ENCODE results near the gene ARHGEF12.

The ARHGEF12 gene

GRCh38 chr11:120335908-120336640 is at the start of gene ARHGEF12:
Gene ARHGEF12, plus strand, starts transcription at chr11:120336413. Its CDS starts 831 bp downstream, at chr11:120337244.
- DNase-seq = peak; percentile 88

- DNase-seq = no peak
Observed at GRCh38 chr11:120288021-120288420, 48.2 kb upstream of the ARHGEF12 start.

GRCh38 chr11:120289426-120289825 is 46.8 kb upstream of the ARHGEF12 start:
- DNase-seq = no peak

- DNase-seq = no peak
Observed at GRCh38 chr11:120290956-120291355, 45.3 kb upstream of the ARHGEF12 start.

- no peak for DNase-seq
Observed at GRCh38 chr11:120293038-120293800, 43.0 kb upstream of the ARHGEF12 start.

GRCh38 chr11:120294096-120294495 is 42.1 kb upstream of the ARHGEF12 start:
- no peak for DNase-seq

- DNase-seq = no peak
Observed at GRCh38 chr11:120295099-120295498, 41.1 kb upstream of the ARHGEF12 start.

GRCh38 chr11:120296554-120296953 is 39.7 kb upstream of the ARHGEF12 start:
- no peak for DNase-seq

- no peak for DNase-seq
Observed at GRCh38 chr11:120298461-120298860, 37.8 kb upstream of the ARHGEF12 start.

- no peak for DNase-seq
Observed at GRCh38 chr11:120302001-120302805, 34.0 kb upstream of the ARHGEF12 start.

GRCh38 chr11:120303004-120303637 is 33.1 kb upstream of the ARHGEF12 start:
- peak; percentile 29 for DNase-seq

GRCh38 chr11:120304526-120304925 is 31.7 kb upstream of the ARHGEF12 start:
- DNase-seq = no peak

GRCh38 chr11:120305286-120305685 is 30.9 kb upstream of the ARHGEF12 start:
- no peak for DNase-seq

GRCh38 chr11:120306519-120307242 is 29.5 kb upstream of the ARHGEF12 start:
- DNase-seq = no peak

- DNase-seq = no peak
Observed at GRCh38 chr11:120307476-120307875, 28.7 kb upstream of the ARHGEF12 start.

GRCh38 chr11:120308081-120308480 is 28.1 kb upstream of the ARHGEF12 start:
- DNase-seq = no peak

- no peak for DNase-seq
Observed at GRCh38 chr11:120310870-120311269, 25.3 kb upstream of the ARHGEF12 start.

GRCh38 chr11:120314861-120315260 is 21.4 kb upstream of the ARHGEF12 start:
- no peak for DNase-seq

GRCh38 chr11:120316880-120317688 is 19.1 kb upstream of the ARHGEF12 start:
- no peak for DNase-seq

GRCh38 chr11:120317689-120318480 is 18.3 kb upstream of the ARHGEF12 start:
- no peak for DNase-seq

All from NCI-H1048 (cell line).